ENCODE measurements around the gene HS3ST4. TPM values are rescaled to one million over a fixed set of nuclear protein-coding genes. Genes with fewer than 3 reads are reported as not detected.

Gene HS3ST4
- total and polyA plus RNA-seq, 2 donors (not counting 3 experiments of a cell fraction or from before 2014, with no cell fraction given): not detected

DNA sequence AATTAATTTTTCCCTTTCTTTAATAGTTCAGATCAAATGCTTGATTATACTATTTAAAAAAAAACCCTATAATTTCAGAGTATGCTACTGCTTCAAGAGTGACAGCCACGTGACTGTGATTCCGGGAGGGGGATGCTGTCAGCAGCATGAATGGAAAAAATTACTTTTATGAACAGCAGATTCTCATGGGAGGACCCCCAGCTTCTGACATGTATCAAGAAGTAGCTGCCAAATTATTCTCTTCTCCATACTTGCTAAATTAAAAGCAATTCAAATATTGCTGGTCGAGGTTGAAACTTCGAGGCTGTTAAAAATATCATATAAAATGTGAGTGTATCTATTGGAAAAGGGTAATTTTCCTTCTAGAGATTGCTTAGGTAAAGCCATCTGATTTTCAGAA, 95.0 kb downstream of the HS3ST4 start:
- Histone ChIP-seq H3K27ac (ENCODE audit: insufficient read depth, low read depth, low read length) (no peak overlapping the region), H3K27me3 (ENCODE audit: control insufficient read depth in 2 of 2, insufficient read depth in 2 of 2, low read length in 2 of 2) (no peaks in the 10 kb centered on the region), H3K9ac (replicated peaks; ENCODE audit: extremely low read depth, insufficient read depth, low read length) (no peak overlapping the region), H3K79me2 (ENCODE audit: control insufficient read depth, insufficient read depth, low read length) (no peaks in the 10 kb centered on the region), H4K20me1 (replicated peaks; ENCODE audit: control insufficient read depth, extremely low read depth, insufficient read depth, low read length) (no peaks in the 10 kb centered on the region), H3K9me1 (replicated peaks; ENCODE audit: control insufficient read depth, extremely low read depth, insufficient read depth, low read length) (no peaks in the 10 kb centered on the region), H3K9me3 (replicated peaks; ENCODE audit: control insufficient read depth, insufficient read depth, low read length) (peaks cover 2% of the 10 kb centered on the region), H3K36me3 (ENCODE audit: control insufficient read depth in 2 of 2, extremely low read depth in 1 of 2, insufficient read depth in 2 of 2, low read length in 2 of 2) (no peaks in the 10 kb centered on the region), H3K4me2 (ENCODE audit: insufficient read depth, low read length) (no peak overlapping the region), H3K4me3 (replicated peaks in 1 of 3; ENCODE audit: insufficient read depth in 1 of 3, low read depth in 1 of 3, low read length in 3 of 3) (no peak overlapping the region), H3K4me1 (ENCODE audit: control insufficient read depth, extremely low read depth, insufficient read depth, low read length) (no peaks in the 10 kb centered on the region), H2AFZ (ENCODE audit: low read depth, low read length) (no peak overlapping the region)
- no peak for DNase-seq (ENCODE audit: low read depth, low spot score)
- no TSS peak for BruUV-seq (replicated peaks)
- no peak for FAIRE-seq
- dilution Hi-C loops (cut with MboI; ENCODE audit: extremely low pct_ligation_motif_present, low sequenced_read_pairs) (no loop called here), intact Hi-C loops (cut with micrococcal nuclease) (no loop called here)
- no peak for TF ChIP-seq POLR2A (IDR thresholded peaks at IDR 0.05; ENCODE audit: low read depth, low read length)
- TF ChIP-seq EZH2 (IDR thresholded peaks at IDR 0.05; ENCODE audit: borderline replicate concordance, low read depth, low read length, severe bottlenecking): no peak
- TF ChIP-seq MYC (IDR thresholded peaks at IDR 0.05; ENCODE audit: low read depth, low read length): no peak
- no peak for TF ChIP-seq CTCF (IDR thresholded peaks at IDR 0.05; ENCODE audit: extremely low read depth in 1 of 2, insufficient read depth in 1 of 2, low read depth in 1 of 2, low read length in 2 of 2)
- no peak for TF ChIP-seq JUN (IDR thresholded peaks at IDR 0.05; ENCODE audit: borderline replicate concordance, insufficient read depth, insufficient read length, low read depth)
- no peak for TF ChIP-seq POLR2AphosphoS5 (IDR thresholded peaks at IDR 0.05; ENCODE audit: insufficient read depth, low read depth, low read length)
- TF ChIP-seq, protein P1, sequence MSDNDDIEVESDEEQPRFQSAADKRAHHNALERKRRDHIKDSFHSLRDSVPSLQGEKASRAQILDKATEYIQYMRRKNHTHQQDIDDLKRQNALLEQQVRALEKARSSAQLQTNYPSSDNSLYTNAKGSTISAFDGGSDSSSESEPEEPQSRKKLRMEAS (IDR thresholded peaks at IDR 0.05; ENCODE audit: insufficient read depth, insufficient read length): no peak
- no peak for TF ChIP-seq GATA2 (IDR thresholded peaks at IDR 0.05; ENCODE audit: insufficient read depth, insufficient read length, low read depth, low read length)
- no peak for TF ChIP-seq FOS (IDR thresholded peaks at IDR 0.05; ENCODE audit: borderline replicate concordance, insufficient read depth, low read length)
- CTCF ChIA-PET: no interaction called here
- POLR2A ChIA-PET: no interaction called here

Measured in endothelial cell of umbilical vein (primary cell).